Measurements from ENCODE around the gene GPR180. TPM values are rescaled to one million over a fixed set of nuclear protein-coding genes. Genes with fewer than 3 reads are reported as not detected.

GPR180 gene
- total RNA-seq, 1 experiment from 2014 or later, result 8.3 TPM

GRCh38 chr13:94569615-94570014 is 32.0 kb upstream of the GPR180 start:
- no peak for TF ChIP-seq EZH2 (IDR thresholded peaks at IDR 0.05; ENCODE audit: borderline replicate concordance, low read depth, low read length, poor library complexity, severe bottlenecking)
- TF ChIP-seq CTCF (conservative IDR thresholded peaks at IDR 0.05; ENCODE audit: low read depth, low read length), result no peak
- no peaks in the 10 kb centered on the region for H3K27me3 ChIP-seq (replicated peaks; ENCODE audit: insufficient read depth, low read depth, low read length, poor library complexity)
- no TSS peak for BruUV-seq (replicated peaks)
- intact Hi-C loops (cut with micrococcal nuclease; ENCODE audit: unreplicated experiment), result no loop called here
- H3K36me3 ChIP-seq (ENCODE audit: insufficient read depth, low read length, poor library complexity, severe bottlenecking), result peaks cover 12% of the 10 kb centered on the region
- POLR2A ChIA-PET (ENCODE audit: low non-redundant PET), result no interaction called here
- DNase-seq (ENCODE audit: low spot score), result no peak
- no peak overlapping the region for H3K27ac ChIP-seq (ENCODE audit: low read depth, low read length, poor library complexity, severe bottlenecking)
- H3K4me3 ChIP-seq (ENCODE audit: low read depth, low read length, poor library complexity, severe bottlenecking), result no peak overlapping the region
- no peaks in the 10 kb centered on the region for H3K9me3 ChIP-seq (ENCODE audit: low read depth, low read length, poor library complexity, severe bottlenecking)
- no peaks in the 10 kb centered on the region for H3K4me1 ChIP-seq (ENCODE audit: insufficient read depth, low read length, poor library complexity, severe bottlenecking)
- CTCF ChIA-PET, result no interaction called here

- no peak for TF ChIP-seq CTCF (conservative IDR thresholded peaks at IDR 0.05; ENCODE audit: low read depth, low read length)
- no peak for TF ChIP-seq EZH2 (IDR thresholded peaks at IDR 0.05; ENCODE audit: borderline replicate concordance, low read depth, low read length, poor library complexity, severe bottlenecking)
- intact Hi-C loops (cut with micrococcal nuclease; ENCODE audit: unreplicated experiment), result no loop called here
- H3K4me3 ChIP-seq (ENCODE audit: low read depth, low read length, poor library complexity, severe bottlenecking), result no peak overlapping the region
- CTCF ChIA-PET, result no interaction called here
- DNase-seq (ENCODE audit: low spot score), result no peak
- no peaks in the 10 kb centered on the region for H3K9me3 ChIP-seq (ENCODE audit: low read depth, low read length, poor library complexity, severe bottlenecking)
- H3K4me1 ChIP-seq (ENCODE audit: insufficient read depth, low read length, poor library complexity, severe bottlenecking), result no peaks in the 10 kb centered on the region
- no peaks in the 10 kb centered on the region for H3K27me3 ChIP-seq (replicated peaks; ENCODE audit: insufficient read depth, low read depth, low read length, poor library complexity)
- BruUV-seq (replicated peaks), result no TSS peak
- peaks cover 74% of the 10 kb centered on the region for H3K36me3 ChIP-seq (ENCODE audit: insufficient read depth, low read length, poor library complexity, severe bottlenecking)
- POLR2A ChIA-PET (ENCODE audit: low non-redundant PET), result no interaction called here
- no peak overlapping the region for H3K27ac ChIP-seq (ENCODE audit: low read depth, low read length, poor library complexity, severe bottlenecking)
Observed at GRCh38 chr13:94579063-94579462, 22.6 kb upstream of the GPR180 start.

- no peaks in the 10 kb centered on the region for H3K27me3 ChIP-seq (replicated peaks; ENCODE audit: insufficient read depth, low read depth, low read length, poor library complexity)
- ChIA-PET CTCF (no interaction called here), POLR2A (ENCODE audit: low non-redundant PET) (no interaction called here)
- no peak overlapping the region for H3K27ac ChIP-seq (ENCODE audit: low read depth, low read length, poor library complexity, severe bottlenecking)
- H3K9me3 ChIP-seq (ENCODE audit: low read depth, low read length, poor library complexity, severe bottlenecking), result no peaks in the 10 kb centered on the region
- no peaks in the 10 kb centered on the region for H3K4me1 ChIP-seq (ENCODE audit: insufficient read depth, low read length, poor library complexity, severe bottlenecking)
- no peak for DNase-seq (ENCODE audit: low spot score)
- BruUV-seq (replicated peaks), result no TSS peak
- peaks cover 35% of the 10 kb centered on the region for H3K36me3 ChIP-seq (ENCODE audit: insufficient read depth, low read length, poor library complexity, severe bottlenecking)
- intact Hi-C loops (cut with micrococcal nuclease; ENCODE audit: unreplicated experiment), result no loop called here
- TF ChIP-seq CTCF (conservative IDR thresholded peaks at IDR 0.05; ENCODE audit: low read depth, low read length), result no peak
- TF ChIP-seq EZH2 (IDR thresholded peaks at IDR 0.05; ENCODE audit: borderline replicate concordance, low read depth, low read length, poor library complexity, severe bottlenecking), result no peak
- no peak overlapping the region for H3K4me3 ChIP-seq (ENCODE audit: low read depth, low read length, poor library complexity, severe bottlenecking)
Observed at GRCh38 chr13:94583926-94584325, 17.7 kb upstream of the GPR180 start.

All from A673 (cell line).